Measurements from ENCODE around the gene STPG1.

The STPG1 gene

DNA sequence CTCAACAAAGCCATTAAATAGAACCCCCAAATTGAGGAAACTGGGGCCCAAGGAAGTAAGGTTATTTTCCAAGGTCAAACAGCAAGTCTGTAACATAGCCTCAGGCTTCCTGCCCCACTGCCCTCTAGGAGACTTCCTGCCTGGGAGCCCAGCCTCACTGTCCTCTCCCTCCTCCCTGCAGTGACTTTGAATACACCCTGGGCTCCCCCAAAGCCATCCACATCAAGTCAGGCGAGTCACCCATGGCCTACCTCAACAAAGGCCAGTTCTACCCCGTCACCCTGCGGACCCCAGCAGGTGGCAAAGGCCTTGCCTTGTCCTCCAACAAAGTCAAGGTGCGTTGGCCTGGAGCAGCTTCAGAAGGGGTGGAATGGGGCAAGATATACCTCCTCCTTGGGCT, 76.1 kb downstream of the STPG1 start:
- H3K9me3 ChIP-seq (replicated peaks; ENCODE audit: insufficient read depth, low read length): no peaks in the 10 kb centered on the region
- DNase-seq: no peak
- peaks cover 8% of the 10 kb centered on the region for H3K79me2 ChIP-seq (ENCODE audit: low read length)
- H3K9me2 ChIP-seq (replicated peaks; ENCODE audit: insufficient read depth, low read length): no peaks in the 10 kb centered on the region
- H3K36me3 ChIP-seq (replicated peaks; ENCODE audit: insufficient read depth, low read length): peaks cover 19% of the 10 kb centered on the region
- H3K4me1 ChIP-seq (ENCODE audit: low read length): no peaks in the 10 kb centered on the region
- H3K27ac ChIP-seq (ENCODE audit: low read length): no peak overlapping the region
- H2AFZ ChIP-seq (ENCODE audit: low read length): no peak overlapping the region
- H3K4me2 ChIP-seq (ENCODE audit: low read depth, low read length): no peak overlapping the region
- no peak overlapping the region for H3K4me3 ChIP-seq (ENCODE audit: low read length)
- H3K9ac ChIP-seq (ENCODE audit: low read length): no peak overlapping the region
- H4K20me1 ChIP-seq (ENCODE audit: insufficient read depth, low read length): no peaks in the 10 kb centered on the region
- no peaks in the 10 kb centered on the region for H3F3A ChIP-seq (ENCODE audit: insufficient read depth, low read length)
- TF ChIP-seq EZH2phosphoT487 (IDR thresholded peaks at IDR 0.05; ENCODE audit: low read length): no peak
- TF ChIP-seq EZH2 (optimal IDR thresholded peaks at IDR 0.05; ENCODE audit: low read depth, low read length): no peak
- TF ChIP-seq, protein P1, sequence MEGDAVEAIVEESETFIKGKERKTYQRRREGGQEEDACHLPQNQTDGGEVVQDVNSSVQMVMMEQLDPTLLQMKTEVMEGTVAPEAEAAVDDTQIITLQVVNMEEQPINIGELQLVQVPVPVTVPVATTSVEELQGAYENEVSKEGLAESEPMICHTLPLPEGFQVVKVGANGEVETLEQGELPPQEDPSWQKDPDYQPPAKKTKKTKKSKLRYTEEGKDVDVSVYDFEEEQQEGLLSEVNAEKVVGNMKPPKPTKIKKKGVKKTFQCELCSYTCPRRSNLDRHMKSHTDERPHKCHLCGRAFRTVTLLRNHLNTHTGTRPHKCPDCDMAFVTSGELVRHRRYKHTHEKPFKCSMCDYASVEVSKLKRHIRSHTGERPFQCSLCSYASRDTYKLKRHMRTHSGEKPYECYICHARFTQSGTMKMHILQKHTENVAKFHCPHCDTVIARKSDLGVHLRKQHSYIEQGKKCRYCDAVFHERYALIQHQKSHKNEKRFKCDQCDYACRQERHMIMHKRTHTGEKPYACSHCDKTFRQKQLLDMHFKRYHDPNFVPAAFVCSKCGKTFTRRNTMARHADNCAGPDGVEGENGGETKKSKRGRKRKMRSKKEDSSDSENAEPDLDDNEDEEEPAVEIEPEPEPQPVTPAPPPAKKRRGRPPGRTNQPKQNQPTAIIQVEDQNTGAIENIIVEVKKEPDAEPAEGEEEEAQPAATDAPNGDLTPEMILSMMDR (IDR thresholded peaks at IDR 0.05; ENCODE audit: low read length): no peak
- H3K27me3 ChIP-seq (replicated peaks; ENCODE audit: insufficient read depth, low read length): no peaks in the 10 kb centered on the region

DNA sequence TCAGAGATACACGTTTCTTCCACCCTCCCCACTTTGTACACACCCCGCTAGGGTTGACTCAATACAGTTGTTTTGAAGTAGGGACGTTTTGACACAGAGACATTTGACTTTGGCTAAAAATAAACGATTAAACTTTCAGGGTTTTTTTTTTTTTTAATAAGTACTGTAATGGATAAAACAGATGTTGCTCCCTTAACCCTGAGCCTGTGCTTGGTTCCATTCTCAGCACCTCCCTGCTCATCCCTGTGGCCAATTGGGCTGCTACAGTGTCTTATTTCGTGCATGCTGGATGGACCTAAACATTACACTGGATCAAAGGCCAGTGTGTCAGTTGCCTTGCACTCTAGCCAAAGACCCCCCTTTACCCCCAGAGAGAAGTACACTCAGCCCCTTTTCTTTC, 77.5 kb downstream of the STPG1 start:
- Histone ChIP-seq H3K36me3 (replicated peaks; ENCODE audit: insufficient read depth, low read length) (peaks cover 19% of the 10 kb centered on the region), H3K4me3 (ENCODE audit: low read length) (no peak overlapping the region), H3K27me3 (replicated peaks; ENCODE audit: insufficient read depth, low read length) (no peaks in the 10 kb centered on the region), H4K20me1 (ENCODE audit: insufficient read depth, low read length) (no peaks in the 10 kb centered on the region), H3K4me2 (ENCODE audit: low read depth, low read length) (no peak overlapping the region), H3F3A (ENCODE audit: insufficient read depth, low read length) (no peaks in the 10 kb centered on the region), H2AFZ (ENCODE audit: low read length) (no peak overlapping the region), H3K4me1 (ENCODE audit: low read length) (no peaks in the 10 kb centered on the region), H3K79me2 (ENCODE audit: low read length) (peaks cover 22% of the 10 kb centered on the region), H3K9ac (ENCODE audit: low read length) (no peak overlapping the region), H3K9me3 (replicated peaks; ENCODE audit: insufficient read depth, low read length) (no peaks in the 10 kb centered on the region), H3K27ac (ENCODE audit: low read length) (no peak overlapping the region), H3K9me2 (replicated peaks; ENCODE audit: insufficient read depth, low read length) (no peaks in the 10 kb centered on the region)
- no peak for DNase-seq
- TF ChIP-seq EZH2phosphoT487 (IDR thresholded peaks at IDR 0.05; ENCODE audit: low read length): no peak
- no peak for TF ChIP-seq EZH2 (optimal IDR thresholded peaks at IDR 0.05; ENCODE audit: low read depth, low read length)
- TF ChIP-seq, protein P1 (IDR thresholded peaks at IDR 0.05; ENCODE audit: low read length): no peak

DNA sequence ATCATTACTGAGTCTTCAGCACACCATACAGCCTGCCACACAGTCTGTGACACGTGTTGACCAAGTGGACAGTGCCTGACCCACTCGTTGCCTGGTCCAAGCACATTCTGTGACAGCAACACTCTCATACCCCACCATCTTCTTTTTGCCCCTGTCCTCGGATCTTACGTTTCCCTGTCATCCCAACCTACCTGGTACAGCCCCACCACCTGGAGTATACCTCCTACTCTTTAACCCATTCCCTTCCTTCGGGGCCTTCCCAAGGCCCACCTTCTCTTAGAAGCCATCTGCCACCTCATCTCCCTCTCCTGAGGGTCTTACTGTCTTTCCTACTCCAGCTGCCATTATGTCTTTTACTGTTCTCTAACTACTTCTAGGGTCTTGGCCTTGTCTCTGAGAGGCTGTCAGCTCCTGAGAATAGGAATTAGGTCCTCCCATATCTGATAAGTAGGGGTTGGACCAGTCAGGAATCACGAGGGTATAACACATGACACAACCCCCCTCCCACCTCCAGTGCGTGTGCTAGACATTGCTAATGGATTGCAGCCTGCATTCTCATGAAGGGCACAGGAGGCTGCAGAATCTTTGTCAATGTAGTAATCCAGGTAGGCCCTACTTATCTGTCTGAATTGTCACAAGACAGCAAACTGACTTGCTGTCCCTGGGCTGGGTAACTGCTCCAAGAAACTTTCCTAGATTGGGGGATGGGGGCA, 81.5 kb downstream of the STPG1 start:
- H3K27me3 ChIP-seq (replicated peaks; ENCODE audit: insufficient read depth, low read length): no peaks in the 10 kb centered on the region
- no peak overlapping the region for H3K27ac ChIP-seq (ENCODE audit: low read length)
- no peak for DNase-seq

More for the DNA sequence above, 81.5 kb downstream of the STPG1 start:
- Histone ChIP-seq H3K36me3 (replicated peaks; ENCODE audit: insufficient read depth, low read length) (peaks cover 14% of the 10 kb centered on the region), H3K4me3 (ENCODE audit: low read length) (no peak overlapping the region), H3K9me2 (replicated peaks; ENCODE audit: insufficient read depth, low read length) (no peaks in the 10 kb centered on the region), H2AFZ (ENCODE audit: low read length) (no peak overlapping the region), H4K20me1 (ENCODE audit: insufficient read depth, low read length) (peaks cover 5% of the 10 kb centered on the region; the same call in 1 of the 2 replicates), H3K79me2 (ENCODE audit: low read length) (peaks cover 60% of the 10 kb centered on the region), H3K4me1 (ENCODE audit: low read length) (no peaks in the 10 kb centered on the region), H3K9me3 (replicated peaks; ENCODE audit: insufficient read depth, low read length) (no peaks in the 10 kb centered on the region), H3F3A (ENCODE audit: insufficient read depth, low read length) (no peaks in the 10 kb centered on the region), H3K4me2 (ENCODE audit: low read depth, low read length) (no peak overlapping the region), H3K9ac (ENCODE audit: low read length) (no peak overlapping the region)
- TF ChIP-seq, protein P1 (IDR thresholded peaks at IDR 0.05; ENCODE audit: low read length): no peak
- TF ChIP-seq EZH2phosphoT487 (IDR thresholded peaks at IDR 0.05; ENCODE audit: low read length): no peak
- no peak for TF ChIP-seq EZH2 (optimal IDR thresholded peaks at IDR 0.05; ENCODE audit: low read depth, low read length)
